HEK293 (cell line): ENCODE data around the gene RNF115.

Experiments used
- CTCF ChIA-PET: fragments of 350-600 bp; formaldehyde crosslinking; extraction: SDS; loops from one replicate; lab custom pipeline; 2021; ENCODE audit warnings: antibody characterized with exemption; lab: Yijun Ruan, JAX
- POLR2A ChIA-PET: fragments of 300-600 bp; formaldehyde crosslinking; extraction: SDS; loops from one replicate; lab custom pipeline; 2020; ENCODE audit warnings: antibody characterized with exemption, inconsistent platforms; lab: Yijun Ruan, JAX
- H3K27ac ChIP-seq: fragments of 200-500 bp; sonication (Bioruptor generic); 2 replicates; pipeline ENCODE4 v1.5.1; 2014; ENCODE audit warnings: low read depth, low read length, control low read depth, inconsistent platforms; ENCODE audit errors: extremely low read depth
- H3K36me3 ChIP-seq, 2 experiments: fragments of 200-500 bp in 1 of 2; sonication (Bioruptor generic) in 1 of 2; 1 replicate in 1 of 2; 2 replicates in 1 of 2; pipeline ENCODE4 v1.5.1; 2014 to 2017; ENCODE audit warnings: inconsistent platforms in 2 of 2, low read length in 2 of 2; ENCODE audit not compliant: control insufficient read depth in 2 of 2, insufficient read depth in 1 of 2
- H3K4me1 ChIP-seq: fragments of 200-500 bp; sonication (Bioruptor generic); 2 replicates; pipeline ENCODE4 v1.5.1; 2014; ENCODE audit warnings: mild to moderate bottlenecking, low read length, inconsistent platforms; ENCODE audit not compliant: control insufficient read depth, insufficient read depth
- H3K4me3 ChIP-seq: 2 replicates; pipeline ENCODE4 v1.5.1; 2011; ENCODE audit warnings: low read depth, mild to moderate bottlenecking, control low read depth, low read length, moderate library complexity
- H3K9me3 ChIP-seq: fragments of 200-500 bp; sonication (Bioruptor generic); 2 replicates; pipeline ENCODE4 v1.5.1; 2014; ENCODE audit warnings: low read depth, low read length, inconsistent platforms; ENCODE audit not compliant: control insufficient read depth, insufficient read depth
- HOXA7 ChIP-seq: sonication (generic); formaldehyde crosslinking; IDR thresholded peaks from 2 replicates; pipeline ENCODE4 v1.8.1; 2022; ENCODE audit warnings: missing genetic modification reagents, borderline replicate concordance
- INSM2 ChIP-seq: fragments of 450-650 bp; formaldehyde crosslinking; IDR thresholded peaks from 2 replicates; pipeline ENCODE4 v1.5.1; 2016; ENCODE audit warnings: missing biosample characterization, missing genetic modification characterization
- KLF1 ChIP-seq: fragments of 450-650 bp; formaldehyde crosslinking; IDR thresholded peaks from 2 replicates; pipeline ENCODE4 v1.5.1; 2016; ENCODE audit warnings: missing biosample characterization, missing genetic modification characterization
- SCRT2 ChIP-seq: fragments of 450-650 bp; formaldehyde crosslinking; IDR thresholded peaks from 2 replicates; pipeline ENCODE4 v1.5.1; 2016; ENCODE audit warnings: missing biosample characterization, missing genetic modification characterization
- YY1 ChIP-seq: fragments of 450-650 bp; formaldehyde crosslinking; IDR thresholded peaks from 2 replicates; pipeline ENCODE4 v1.5.1; 2018; ENCODE audit warnings: missing biosample characterization, missing genetic modification characterization
- ZBTB48 ChIP-seq: fragments of 450-650 bp; formaldehyde crosslinking; IDR thresholded peaks from 2 replicates; pipeline ENCODE4 v1.5.1; 2016; ENCODE audit warnings: missing biosample characterization, missing genetic modification characterization
- ZNF16 ChIP-seq: fragments of 450-650 bp; formaldehyde crosslinking; IDR thresholded peaks from 2 replicates; pipeline ENCODE4 v1.5.1; 2016; ENCODE audit warnings: low read depth, missing biosample characterization, missing genetic modification characterization
- ZNF202 ChIP-seq: fragments of 450-650 bp; formaldehyde crosslinking; IDR thresholded peaks from 2 replicates; pipeline ENCODE4 v1.5.1; 2016; ENCODE audit warnings: missing biosample characterization, missing genetic modification characterization, borderline replicate concordance
- ZNF274 ChIP-seq, 2 experiments: fragments of 200-500 bp in 1 of 2; fragments of 450-650 bp in 1 of 2; sonication (Bioruptor generic) in 1 of 2; formaldehyde crosslinking in 1 of 2; IDR thresholded peaks; 2 replicates each; pipeline versions ENCODE4 v1.5.1 to v1.6.1; 2014 to 2016; ENCODE audit warnings: borderline replicate concordance in 1 of 2, inconsistent platforms in 1 of 2, low read length in 1 of 2, missing biosample characterization in 1 of 2, missing genetic modification characterization in 1 of 2
- ZNF529 ChIP-seq: fragments of 450-650 bp; formaldehyde crosslinking; IDR thresholded peaks from 2 replicates; pipeline ENCODE4 v1.5.1; 2017; ENCODE audit warnings: missing genetic modification characterization, missing biosample characterization; ENCODE audit not compliant: insufficient replicate concordance
- ZNF776 ChIP-seq: fragments of 450-650 bp; formaldehyde crosslinking; IDR thresholded peaks from 2 replicates; pipeline ENCODE4 v1.5.0; 2017; ENCODE audit warnings: missing biosample characterization, missing genetic modification characterization, borderline replicate concordance
- ZNF785 ChIP-seq: fragments of 450-650 bp; formaldehyde crosslinking; IDR thresholded peaks from 2 replicates; pipeline ENCODE4 v1.5.1; 2016; ENCODE audit warnings: missing biosample characterization, missing genetic modification characterization
- ZXDB ChIP-seq: fragments of 450-650 bp; formaldehyde crosslinking; IDR thresholded peaks from 2 replicates; pipeline ENCODE4 v1.5.1; 2016; ENCODE audit warnings: missing biosample characterization, missing genetic modification characterization
- TF ChIP-seq, protein P1 (sequence below): fragments of 450-650 bp; formaldehyde crosslinking; IDR thresholded peaks from 2 replicates; pipeline ENCODE4 v1.5.1; 2016; ENCODE audit warnings: missing biosample characterization, missing genetic modification characterization
- TF ChIP-seq, protein P2 (sequence below): fragments of 450-650 bp; IDR thresholded peaks from 2 replicates; pipeline ENCODE4 v1.5.1; 2018; ENCODE audit warnings: missing biosample characterization, missing genetic modification characterization
- TF ChIP-seq, protein P3 (sequence below): fragments of 450-650 bp; formaldehyde crosslinking; IDR thresholded peaks from 2 replicates; pipeline ENCODE4 v1.5.1; 2017; ENCODE audit warnings: missing biosample characterization, mild to moderate bottlenecking, missing genetic modification characterization, moderate library complexity
- TF ChIP-seq, protein P4 (sequence below): fragments of 450-650 bp; formaldehyde crosslinking; IDR thresholded peaks from 2 replicates; pipeline ENCODE4 v1.5.1; 2016; ENCODE audit warnings: missing biosample characterization, missing genetic modification characterization

The RNF115 gene

GRCh38 chr1:145750426-145750825 lies 73.5 kb downstream of the RNF115 start:
- H3K4me1 ChIP-seq = peaks cover 3% of the 10 kb centered on the region; the same call in 1 of the 2 replicates
- H3K4me3 ChIP-seq = no peak overlapping the region
- no peaks in the 10 kb centered on the region for H3K9me3 ChIP-seq
- TF ChIP-seq KLF1 (no peak), ZNF202 (tag by site-specific recombination) (no peak), ZXDB (no peak), YY1 (tag by site-specific recombination) (no peak), INSM2 (tag by site-specific recombination) (no peak), ZNF776 (tag by site-specific recombination) (no peak), ZNF16 (no peak), HOXA7 (no peak), ZNF274 (IDR thresholded peaks at IDR 0.05; ENCODE audit: low read length) (no peak), ZNF274 (tag by site-specific recombination; IDR thresholded peaks at IDR 0.05; ENCODE audit: borderline replicate concordance) (no peak), ZBTB48 (tag by site-specific recombination) (no peak)
- TF ChIP-seq, protein P1, sequence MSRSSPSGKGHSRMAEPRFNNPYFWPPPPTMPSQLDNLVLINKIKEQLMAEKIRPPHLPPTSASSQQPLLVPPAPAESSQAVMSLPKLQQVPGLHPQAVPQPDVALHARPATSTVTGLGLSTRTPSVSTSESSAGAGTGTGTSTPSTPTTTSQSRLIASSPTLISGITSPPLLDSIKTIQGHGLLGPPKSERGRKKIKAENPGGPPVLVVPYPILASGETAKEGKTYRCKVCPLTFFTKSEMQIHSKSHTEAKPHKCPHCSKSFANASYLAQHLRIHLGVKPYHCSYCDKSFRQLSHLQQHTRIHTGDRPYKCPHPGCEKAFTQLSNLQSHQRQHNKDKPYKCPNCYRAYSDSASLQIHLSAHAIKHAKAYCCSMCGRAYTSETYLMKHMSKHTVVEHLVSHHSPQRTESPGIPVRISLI (tag by site-specific recombination) = no peak
- ChIA-PET CTCF (interaction anchor here (0.7 to 1.8 kb wide), 2 partner anchors 30 to 100 kb away, joined by 3 to 8 read pairs; no protein-coding TSS in a partner anchor), POLR2A (no interaction called here)
- no peak overlapping the region for H3K27ac ChIP-seq
- H3K36me3 ChIP-seq = peaks cover 0 to 38% of the 10 kb centered on the region in 2 experiments; a peak in 2 of 3 replicates

DNA sequence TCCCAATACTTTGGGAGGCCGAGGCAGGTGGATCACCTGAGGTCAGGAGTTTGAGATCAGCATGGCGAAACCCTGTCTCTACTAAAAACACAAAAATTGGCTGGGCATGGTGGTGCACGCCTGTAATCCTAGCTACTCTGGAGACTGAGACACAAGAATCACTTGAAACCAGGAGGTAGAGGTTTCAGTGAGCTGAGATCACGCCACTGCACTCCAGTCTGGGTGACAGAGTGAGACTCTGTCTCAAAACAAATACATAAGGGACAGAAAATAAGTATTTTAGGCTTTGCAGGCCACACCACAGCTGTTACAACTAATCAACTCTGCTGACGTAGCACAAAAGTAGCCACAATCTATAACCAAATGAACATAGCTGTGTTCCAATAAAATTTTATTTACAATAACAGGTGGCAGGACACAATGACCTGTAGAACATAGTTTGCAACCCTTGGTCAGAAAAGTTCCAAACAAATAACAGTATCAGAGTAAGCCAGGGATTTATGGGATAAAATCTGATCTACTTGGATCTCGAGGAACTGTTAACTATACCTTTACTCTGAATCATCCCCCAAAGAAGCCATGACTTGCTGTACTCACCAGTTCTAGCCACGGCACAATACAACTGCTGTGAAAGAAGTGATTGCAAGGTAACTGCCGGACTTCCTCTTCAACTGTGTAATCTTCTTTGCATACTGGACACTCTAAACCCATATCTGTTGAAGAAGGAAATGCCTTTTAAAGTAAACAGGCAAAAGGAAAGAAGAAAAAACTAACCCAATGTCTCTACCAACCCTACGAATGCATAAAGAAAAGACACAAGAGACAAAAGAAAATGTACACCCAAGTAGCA lies 76.3 kb downstream of the RNF115 start:
- no peaks in the 10 kb centered on the region for H3K9me3 ChIP-seq
- POLR2A ChIA-PET = no interaction called here
- H3K27ac ChIP-seq = no peak overlapping the region
- no peak for TF ChIP-seq ZNF529 (tag by site-specific recombination)
- TF ChIP-seq, protein P2, sequence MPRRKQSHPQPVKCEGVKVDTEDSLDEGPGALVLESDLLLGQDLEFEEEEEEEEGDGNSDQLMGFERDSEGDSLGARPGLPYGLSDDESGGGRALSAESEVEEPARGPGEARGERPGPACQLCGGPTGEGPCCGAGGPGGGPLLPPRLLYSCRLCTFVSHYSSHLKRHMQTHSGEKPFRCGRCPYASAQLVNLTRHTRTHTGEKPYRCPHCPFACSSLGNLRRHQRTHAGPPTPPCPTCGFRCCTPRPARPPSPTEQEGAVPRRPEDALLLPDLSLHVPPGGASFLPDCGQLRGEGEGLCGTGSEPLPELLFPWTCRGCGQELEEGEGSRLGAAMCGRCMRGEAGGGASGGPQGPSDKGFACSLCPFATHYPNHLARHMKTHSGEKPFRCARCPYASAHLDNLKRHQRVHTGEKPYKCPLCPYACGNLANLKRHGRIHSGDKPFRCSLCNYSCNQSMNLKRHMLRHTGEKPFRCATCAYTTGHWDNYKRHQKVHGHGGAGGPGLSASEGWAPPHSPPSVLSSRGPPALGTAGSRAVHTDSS (tag by site-specific recombination) = no peak
- no peak for TF ChIP-seq ZNF785 (tag by site-specific recombination)
- TF ChIP-seq, protein P3, sequence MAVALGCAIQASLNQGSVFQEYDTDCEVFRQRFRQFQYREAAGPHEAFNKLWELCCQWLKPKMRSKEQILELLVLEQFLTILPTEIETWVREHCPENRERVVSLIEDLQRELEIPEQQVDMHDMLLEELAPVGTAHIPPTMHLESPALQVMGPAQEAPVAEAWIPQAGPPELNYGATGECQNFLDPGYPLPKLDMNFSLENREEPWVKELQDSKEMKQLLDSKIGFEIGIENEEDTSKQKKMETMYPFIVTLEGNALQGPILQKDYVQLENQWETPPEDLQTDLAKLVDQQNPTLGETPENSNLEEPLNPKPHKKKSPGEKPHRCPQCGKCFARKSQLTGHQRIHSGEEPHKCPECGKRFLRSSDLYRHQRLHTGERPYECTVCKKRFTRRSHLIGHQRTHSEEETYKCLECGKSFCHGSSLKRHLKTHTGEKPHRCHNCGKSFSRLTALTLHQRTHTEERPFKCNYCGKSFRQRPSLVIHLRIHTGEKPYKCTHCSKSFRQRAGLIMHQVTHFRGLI = no peak
- TF ChIP-seq, protein P4, sequence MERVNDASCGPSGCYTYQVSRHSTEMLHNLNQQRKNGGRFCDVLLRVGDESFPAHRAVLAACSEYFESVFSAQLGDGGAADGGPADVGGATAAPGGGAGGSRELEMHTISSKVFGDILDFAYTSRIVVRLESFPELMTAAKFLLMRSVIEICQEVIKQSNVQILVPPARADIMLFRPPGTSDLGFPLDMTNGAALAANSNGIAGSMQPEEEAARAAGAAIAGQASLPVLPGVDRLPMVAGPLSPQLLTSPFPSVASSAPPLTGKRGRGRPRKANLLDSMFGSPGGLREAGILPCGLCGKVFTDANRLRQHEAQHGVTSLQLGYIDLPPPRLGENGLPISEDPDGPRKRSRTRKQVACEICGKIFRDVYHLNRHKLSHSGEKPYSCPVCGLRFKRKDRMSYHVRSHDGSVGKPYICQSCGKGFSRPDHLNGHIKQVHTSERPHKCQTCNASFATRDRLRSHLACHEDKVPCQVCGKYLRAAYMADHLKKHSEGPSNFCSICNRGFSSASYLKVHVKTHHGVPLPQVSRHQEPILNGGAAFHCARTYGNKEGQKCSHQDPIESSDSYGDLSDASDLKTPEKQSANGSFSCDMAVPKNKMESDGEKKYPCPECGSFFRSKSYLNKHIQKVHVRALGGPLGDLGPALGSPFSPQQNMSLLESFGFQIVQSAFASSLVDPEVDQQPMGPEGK (tag by site-specific recombination) = no peak
- TF ChIP-seq SCRT2 (tag by site-specific recombination) = 0 out of 2 replicates have a peak, but pooled peaks have one; percentile 21
- H3K4me3 ChIP-seq = no peak overlapping the region
- H3K36me3 ChIP-seq = peaks cover 0 to 59% of the 10 kb centered on the region in 2 experiments; a peak in 2 of 3 replicates
- CTCF ChIA-PET = no interaction called here
- peaks cover 3% of the 10 kb centered on the region; the same call in 1 of the 2 replicates for H3K4me1 ChIP-seq
